Glomerular visceral epithelial cell (primary cell): ENCODE data around the gene EMILIN2.

Source experiments
- DNase-seq: peaks from one replicate; pipeline ENCODE4 v3.0.0-alpha.2; 2016; ENCODE audit errors: extremely low spot score

Gene EMILIN2

DNA sequence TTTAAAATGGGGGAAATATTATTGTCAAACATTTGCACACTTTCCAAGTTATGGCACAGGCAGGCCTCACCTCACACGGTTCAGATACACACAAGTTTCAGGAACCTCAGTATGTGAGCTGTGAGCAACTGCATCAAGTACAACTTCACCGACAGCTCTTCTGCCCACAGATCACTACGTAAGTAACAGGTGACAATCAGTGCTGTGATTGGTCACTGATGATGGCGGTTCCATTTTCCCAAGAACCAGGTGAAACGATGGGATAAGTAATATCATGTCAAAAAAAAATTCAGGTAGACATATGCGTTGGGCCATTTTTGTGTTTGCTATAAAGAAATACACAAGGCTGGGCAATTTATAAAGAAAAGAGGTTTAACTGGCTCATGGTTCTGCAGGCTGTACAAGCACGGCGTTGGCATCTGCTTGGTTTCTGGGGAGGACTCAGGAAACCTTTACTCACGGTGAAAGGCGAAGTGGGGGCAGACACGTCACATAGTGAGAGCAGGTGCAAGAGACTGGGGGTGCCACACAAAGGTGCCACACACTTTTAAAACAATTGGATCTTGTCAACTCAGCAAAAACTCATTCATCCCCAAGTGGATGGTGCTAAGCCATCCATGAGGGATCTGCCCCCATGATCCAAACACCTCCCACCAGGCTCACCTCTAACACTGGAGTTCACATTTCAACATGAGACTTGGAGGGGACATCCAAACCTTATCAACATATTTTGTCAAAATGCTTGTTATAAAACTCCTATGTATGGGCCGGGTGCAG lies 108.3 kb downstream of the EMILIN2 start:
- no peak for DNase-seq

DNA sequence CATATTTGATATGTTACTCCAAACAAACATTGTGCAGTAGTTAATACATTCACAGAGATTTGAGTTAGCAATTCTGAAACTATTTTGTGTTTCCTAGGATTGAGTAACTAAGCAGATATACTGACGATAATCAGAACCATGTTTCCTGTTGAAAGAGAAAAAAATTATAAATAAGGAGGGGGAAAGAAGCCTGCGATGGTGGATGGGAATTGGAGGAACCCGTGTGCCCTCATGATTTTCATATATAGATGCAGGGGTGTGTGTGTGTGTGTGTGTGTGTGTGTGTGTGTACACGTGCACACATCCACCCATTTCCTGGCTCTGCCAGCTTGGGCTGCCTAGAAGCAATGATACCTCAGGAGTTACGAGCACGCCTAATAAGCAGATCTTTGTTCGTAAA lies 109.2 kb downstream of the EMILIN2 start:
- no peak for DNase-seq

DNA sequence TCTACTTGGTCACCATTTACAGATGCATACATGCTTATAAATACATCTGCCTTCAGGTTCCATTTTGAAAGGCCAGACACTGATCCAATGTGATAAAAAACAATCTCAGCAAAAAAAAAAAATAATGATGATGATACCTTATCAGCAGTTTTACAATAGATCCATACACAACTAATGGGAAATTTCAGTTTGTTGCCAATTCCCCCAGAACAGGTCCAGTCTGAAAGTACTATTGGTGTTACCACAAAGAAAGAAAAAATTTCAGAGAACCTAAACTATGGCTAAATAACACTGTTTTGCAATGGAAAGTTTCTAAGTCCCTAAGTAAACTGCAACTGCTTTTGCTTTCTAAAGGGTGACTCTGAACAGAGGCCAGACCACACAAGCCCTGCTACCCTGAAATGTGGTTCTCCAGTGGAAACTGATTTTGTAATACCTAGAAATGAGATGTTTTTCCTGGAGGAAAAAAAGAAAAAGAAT lies 112.1 kb downstream of the EMILIN2 start:
- DNase-seq = no peak

DNA sequence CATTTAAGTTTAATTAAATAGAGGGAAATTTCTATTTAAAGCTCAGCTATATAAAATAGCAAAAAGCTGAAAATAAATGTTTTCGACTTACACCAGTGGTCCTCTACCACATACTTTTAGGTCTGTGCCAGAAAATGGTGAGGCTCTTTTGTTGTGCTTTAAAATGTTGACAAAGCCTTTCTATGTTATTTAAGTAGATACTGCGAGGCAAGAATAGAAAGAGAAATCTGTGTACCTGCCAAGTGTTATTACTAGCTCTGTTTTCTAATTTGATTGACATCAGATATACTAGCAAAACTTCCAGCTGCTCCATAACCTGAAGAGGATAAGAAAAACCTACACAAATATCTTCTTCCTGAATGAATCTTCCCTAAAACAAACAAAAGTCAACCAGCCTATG lies 112.5 kb downstream of the EMILIN2 start:
- DNase-seq = no peak

DNA sequence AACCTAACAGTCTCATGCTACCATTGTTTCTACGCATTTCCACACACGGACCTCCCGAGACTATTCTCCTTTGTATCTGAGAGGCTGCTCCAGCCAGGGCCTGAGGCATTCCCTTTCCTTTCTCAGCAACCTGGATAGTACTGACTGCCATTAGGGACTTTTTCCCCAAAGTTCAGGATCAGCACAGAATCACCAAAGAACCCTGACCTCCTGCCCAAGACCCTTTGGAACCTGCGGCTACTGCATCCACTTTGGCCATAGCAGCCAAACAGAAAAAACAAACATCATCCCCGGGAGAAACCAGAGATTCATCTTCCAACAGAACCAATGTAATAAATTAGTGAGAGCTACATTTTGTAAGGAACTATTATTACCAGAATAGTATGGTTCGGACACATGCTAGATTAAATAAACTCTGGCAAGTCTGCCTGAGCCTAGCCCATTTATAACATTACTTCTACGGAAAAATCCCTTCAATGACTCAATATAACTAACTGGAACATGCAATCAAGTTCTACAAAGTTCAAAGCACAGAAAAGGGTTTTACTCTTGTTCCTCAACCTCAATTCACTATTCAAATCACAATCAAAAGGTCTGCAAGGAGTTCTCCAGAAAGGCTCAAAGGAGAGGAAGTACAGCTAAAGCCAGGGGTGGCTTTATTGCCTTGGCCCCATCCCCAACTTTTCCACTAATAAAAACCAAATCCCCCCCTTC lies 114.3 kb downstream of the EMILIN2 start:
- no peak for DNase-seq

DNA sequence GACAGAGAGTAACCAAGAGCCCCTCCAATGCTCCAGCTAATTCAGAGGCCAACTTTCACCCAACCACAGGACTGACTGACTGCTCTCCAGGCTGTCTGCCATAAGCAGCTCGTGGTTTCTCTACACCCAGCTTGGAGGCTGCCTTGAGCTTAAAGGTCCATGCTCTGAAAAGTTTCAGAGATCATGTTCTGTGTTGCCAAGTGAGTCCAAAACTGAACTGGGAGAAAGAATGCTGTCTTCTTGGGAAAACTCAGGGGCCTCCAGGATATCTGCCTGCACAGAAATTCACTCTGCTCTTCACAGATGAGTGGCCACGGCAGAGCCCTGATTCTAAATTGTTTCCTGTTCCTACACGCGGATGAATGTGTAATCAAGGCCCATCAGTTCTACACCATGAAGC lies 115.0 kb downstream of the EMILIN2 start:
- peak; percentile 58 for DNase-seq

DNA sequence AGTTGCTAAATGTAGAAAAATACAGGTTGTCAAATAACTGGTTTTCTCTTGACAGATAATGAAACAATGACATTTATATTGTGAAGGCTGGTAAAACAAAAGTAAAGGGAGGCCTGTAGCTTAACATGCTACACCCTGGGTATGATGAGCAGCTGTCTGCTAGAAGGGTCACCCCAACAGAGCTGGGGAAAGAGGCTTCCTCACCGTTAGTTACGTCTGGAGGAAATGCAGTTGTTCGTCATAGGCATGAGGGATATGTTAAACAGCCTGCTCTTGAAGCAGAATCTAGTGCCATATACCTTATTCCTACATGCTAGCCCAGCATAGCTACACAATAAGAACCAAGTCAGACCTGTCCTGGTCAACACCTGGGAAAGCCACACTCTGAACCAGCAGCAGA lies 116.2 kb downstream of the EMILIN2 start:
- no peak for DNase-seq

DNA sequence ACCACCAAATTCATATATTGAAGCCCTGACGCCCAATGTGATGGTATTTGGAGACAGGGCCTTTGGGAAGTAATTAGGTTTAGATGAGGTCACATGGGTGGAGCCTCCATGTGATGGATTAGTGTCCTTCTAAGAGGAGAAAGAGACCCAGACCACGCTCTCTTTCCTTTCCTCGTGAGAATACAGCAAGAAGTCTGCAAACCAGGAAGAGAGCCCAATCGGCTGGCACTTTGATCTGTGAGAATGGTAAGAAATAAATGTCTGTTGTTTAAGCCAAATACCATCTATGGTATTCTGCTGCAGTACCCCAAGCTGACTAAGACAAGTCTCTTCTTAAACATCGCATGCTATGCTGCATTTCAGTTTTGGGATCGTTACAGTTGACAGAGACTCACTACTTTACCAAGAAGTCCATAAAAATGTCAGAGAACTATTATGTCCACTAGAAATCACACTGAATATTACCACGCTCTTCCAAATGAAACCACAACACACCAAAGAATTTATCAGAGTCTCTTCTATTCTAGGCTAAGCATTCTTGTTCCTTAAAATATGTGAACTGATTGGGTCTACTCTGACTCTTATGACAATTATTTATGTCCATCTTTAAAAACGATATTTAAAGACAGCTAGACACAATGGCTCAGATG lies 117.7 kb downstream of the EMILIN2 start:
- no peak for DNase-seq
